Thoracic aorta (tissue), 2 donors: ENCODE measurements around the gene RGS11. TPM values are rescaled to one million over a fixed set of nuclear protein-coding genes. Genes with fewer than 3 reads are reported as not detected.

Source experiments
- ATAC-seq: fragments of 150-250 bp; one replicate; pipeline ENCODE4 v1.8.0; 2017; ENCODE audit warnings: low read depth; ENCODE audit not compliant: insufficient number of reproducible peaks, low FRiP score
- DNase-seq: peaks from one replicate; pipeline ENCODE4 v3.0.0-alpha.2; 2020; ENCODE audit warnings: low spot score
- H3K27ac ChIP-seq, 2 donors: fragments of 200-600 bp; sonication (generic); 1 replicate in 1 of 2; 2 replicates in 1 of 2; pipeline ENCODE4 v1.5.1; 2016; ENCODE audit warnings: mild to moderate bottlenecking in 2 of 2, moderate library complexity in 2 of 2
- H3K27me3 ChIP-seq: fragments of 200-600 bp; sonication (generic); replicated peaks from 2 replicates; pipeline ENCODE4 v1.6.0; 2016; ENCODE audit warnings: mild to moderate bottlenecking; ENCODE audit not compliant: insufficient read depth
- H3K36me3 ChIP-seq: fragments of 200-600 bp; sonication (generic); one replicate; pipeline ENCODE4 v1.5.1; 2016
- H3K4me1 ChIP-seq, 2 donors: fragments of 200-600 bp; sonication (generic); 1 replicate in 1 of 2; 2 replicates in 1 of 2; pipeline versions ENCODE4 v1.5.1 to v1.6.0; 2016; ENCODE audit warnings: low read depth in 2 of 2, mild to moderate bottlenecking in 1 of 2; ENCODE audit not compliant: control insufficient read depth in 1 of 2
- H3K4me3 ChIP-seq: fragments of 200-600 bp; sonication (generic); 2 replicates; pipeline ENCODE4 v1.5.1; 2016; ENCODE audit warnings: mild to moderate bottlenecking
- H3K9me3 ChIP-seq: fragments of 200-600 bp; sonication (generic); 2 replicates; pipeline ENCODE4 v1.5.1; 2016
- total RNA-seq, 2 donors: library from RNA; depleted of rRNA; stranded (reverse); fragments of >200 nt; gene quantifications; one replicate each; pipeline versions ENCODE4 v1.1.0 to v1.2.3, GENCODE V29; 2016
- TF ChIP-seq, protein P1 (sequence below): fragments of 200-600 bp; sonication (generic); IDR thresholded peaks from one replicate; pipeline ENCODE4 v1.5.1; 2019; ENCODE audit warnings: antibody characterized with exemption

RGS11 gene
- total RNA-seq, 2 donors from 2014 or later: 16.8 to 19.4 TPM

DNA sequence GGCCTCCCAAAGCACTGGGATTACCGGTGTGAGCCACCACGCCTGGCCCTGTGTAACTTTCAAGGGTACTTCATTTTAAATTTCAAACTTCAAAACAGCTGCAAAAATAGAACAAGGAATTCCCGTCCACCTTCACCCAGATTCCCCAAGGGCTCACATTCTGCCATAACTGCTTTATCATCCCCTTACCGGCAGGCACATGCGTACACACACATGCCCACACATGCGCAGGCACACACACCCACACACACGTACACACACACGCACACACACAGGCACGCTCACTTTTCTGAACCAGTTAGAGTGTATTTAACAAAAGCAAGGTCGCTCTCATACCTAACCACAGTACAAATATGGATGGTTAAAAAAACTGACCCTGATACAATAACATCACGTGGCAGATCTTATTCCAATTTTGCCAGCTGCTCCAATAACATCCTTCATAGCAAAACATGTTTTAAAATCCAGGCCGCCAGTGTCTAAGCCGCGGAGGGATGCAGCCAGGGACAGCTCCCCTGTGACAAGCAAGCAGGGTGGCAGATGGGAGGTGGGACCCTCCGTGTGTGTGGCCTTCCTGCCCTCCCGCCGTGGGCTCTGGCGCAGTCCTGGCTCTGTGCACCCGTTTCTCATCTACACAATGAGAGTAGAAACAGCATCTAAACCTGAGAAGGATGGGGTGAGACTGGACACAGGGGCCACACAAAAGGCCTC, 30.3 kb upstream of the RGS11 start:
- Histone ChIP-seq H3K27me3 (no peaks in the 10 kb centered on the region), H3K27ac (no peak overlapping the region), H3K4me1 (no peaks in the 10 kb centered on the region), H3K9me3 (no peaks in the 10 kb centered on the region), H3K4me3 (no peak overlapping the region), H3K36me3 (peaks cover 2% of the 10 kb centered on the region)
- DNase-seq: no peak
- ATAC-seq: no peak
- TF ChIP-seq, protein P1, sequence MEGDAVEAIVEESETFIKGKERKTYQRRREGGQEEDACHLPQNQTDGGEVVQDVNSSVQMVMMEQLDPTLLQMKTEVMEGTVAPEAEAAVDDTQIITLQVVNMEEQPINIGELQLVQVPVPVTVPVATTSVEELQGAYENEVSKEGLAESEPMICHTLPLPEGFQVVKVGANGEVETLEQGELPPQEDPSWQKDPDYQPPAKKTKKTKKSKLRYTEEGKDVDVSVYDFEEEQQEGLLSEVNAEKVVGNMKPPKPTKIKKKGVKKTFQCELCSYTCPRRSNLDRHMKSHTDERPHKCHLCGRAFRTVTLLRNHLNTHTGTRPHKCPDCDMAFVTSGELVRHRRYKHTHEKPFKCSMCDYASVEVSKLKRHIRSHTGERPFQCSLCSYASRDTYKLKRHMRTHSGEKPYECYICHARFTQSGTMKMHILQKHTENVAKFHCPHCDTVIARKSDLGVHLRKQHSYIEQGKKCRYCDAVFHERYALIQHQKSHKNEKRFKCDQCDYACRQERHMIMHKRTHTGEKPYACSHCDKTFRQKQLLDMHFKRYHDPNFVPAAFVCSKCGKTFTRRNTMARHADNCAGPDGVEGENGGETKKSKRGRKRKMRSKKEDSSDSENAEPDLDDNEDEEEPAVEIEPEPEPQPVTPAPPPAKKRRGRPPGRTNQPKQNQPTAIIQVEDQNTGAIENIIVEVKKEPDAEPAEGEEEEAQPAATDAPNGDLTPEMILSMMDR: no peak

DNA sequence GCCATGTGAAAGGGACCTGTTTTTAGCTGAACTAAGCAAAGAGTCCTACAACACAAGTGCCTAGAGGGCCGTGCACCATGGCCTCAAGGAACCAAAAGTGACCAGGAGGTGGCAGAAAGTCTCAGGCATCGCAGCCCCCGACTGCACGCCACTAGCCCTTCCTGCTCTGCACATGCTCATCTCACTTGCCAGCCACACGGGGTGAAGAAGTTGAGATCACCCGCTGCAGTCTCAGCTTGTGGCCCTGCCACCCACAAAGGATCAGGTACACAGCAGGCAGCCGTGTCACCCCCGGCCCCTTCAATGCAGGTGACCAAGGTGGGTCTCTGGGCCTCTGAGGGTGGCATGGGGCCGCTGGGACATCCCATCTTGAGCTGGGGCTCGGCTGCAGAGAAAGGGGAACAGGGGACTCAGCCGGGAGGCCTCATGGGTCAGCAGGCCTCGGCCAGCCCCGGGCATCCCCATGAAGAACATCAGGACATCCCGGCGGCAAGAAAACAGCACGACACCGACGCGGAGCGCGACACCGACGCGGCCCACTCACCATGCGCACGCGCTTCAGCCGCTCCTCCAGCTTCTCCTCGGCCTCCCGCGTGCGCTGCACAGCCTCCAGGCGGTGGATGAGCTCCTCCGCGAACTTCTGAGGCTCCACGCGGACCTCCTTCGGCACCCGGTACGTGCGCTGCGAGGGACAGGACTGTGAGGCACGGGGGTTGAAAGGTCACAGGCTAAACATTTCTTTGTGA, 28.2 kb upstream of the RGS11 start:
- no peak overlapping the region for H3K27ac ChIP-seq
- DNase-seq (no peak), ATAC-seq (no peak)
- no peaks in the 10 kb centered on the region for H3K4me1 ChIP-seq
- H3K9me3 ChIP-seq: no peaks in the 10 kb centered on the region
- no peaks in the 10 kb centered on the region for H3K27me3 ChIP-seq
- H3K4me3 ChIP-seq: no peak overlapping the region
- TF ChIP-seq, protein P1: no peak
- H3K36me3 ChIP-seq: peaks cover 2% of the 10 kb centered on the region

DNA sequence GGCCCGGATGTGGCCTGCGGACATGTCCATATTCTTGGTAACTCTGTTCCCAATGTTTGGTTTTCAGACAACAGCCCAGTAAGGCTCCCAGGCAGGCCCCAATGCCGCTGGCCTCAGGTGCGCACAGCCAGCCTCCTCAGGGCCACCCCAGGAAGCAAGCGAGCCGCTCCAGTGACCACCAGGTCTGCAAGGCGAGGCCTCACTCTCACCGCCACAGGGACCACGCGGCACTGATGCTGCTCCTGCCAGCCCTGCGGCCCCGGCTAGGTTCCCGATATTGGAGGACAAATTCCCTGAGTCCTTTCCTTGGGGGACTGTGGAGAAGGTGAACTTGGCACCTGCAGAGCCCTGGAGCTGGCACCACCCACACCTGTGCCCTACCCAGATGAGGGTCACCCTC, 26.2 kb upstream of the RGS11 start:
- TF ChIP-seq, protein P1: no peak
- H3K36me3 ChIP-seq: peaks cover 13% of the 10 kb centered on the region
- no peak for ATAC-seq
- no peak overlapping the region for H3K4me3 ChIP-seq
- H3K9me3 ChIP-seq: no peaks in the 10 kb centered on the region
- no peak for DNase-seq
- H3K27me3 ChIP-seq: no peaks in the 10 kb centered on the region
- no peaks in the 10 kb centered on the region for H3K4me1 ChIP-seq
- H3K27ac ChIP-seq: no peak overlapping the region

DNA sequence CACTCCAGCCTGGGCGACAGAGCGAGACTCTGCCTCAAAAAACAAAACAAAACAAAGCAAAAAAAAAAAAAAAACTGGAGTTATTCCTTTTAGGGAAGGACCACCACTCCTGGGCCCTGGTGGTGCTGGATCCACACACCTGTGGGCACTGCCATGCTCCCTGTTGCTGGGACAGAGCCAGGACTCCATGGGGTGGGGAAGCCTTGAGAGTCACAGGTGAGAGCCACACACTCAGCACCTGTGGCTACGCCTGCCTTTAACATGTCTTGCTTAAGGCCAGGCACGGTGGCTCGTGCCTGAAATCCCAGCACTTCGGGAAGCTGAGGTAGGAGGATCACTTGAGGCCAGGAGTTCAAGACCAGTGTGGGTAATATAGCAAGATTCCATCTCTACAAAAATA, 25.5 kb upstream of the RGS11 start:
- Histone ChIP-seq H3K27ac (no peak overlapping the region), H3K9me3 (no peaks in the 10 kb centered on the region), H3K36me3 (peaks cover 13% of the 10 kb centered on the region), H3K4me3 (no peak overlapping the region), H3K4me1 (no peaks in the 10 kb centered on the region), H3K27me3 (no peaks in the 10 kb centered on the region)
- TF ChIP-seq, protein P1: no peak
- no peak for ATAC-seq
- no peak for DNase-seq

DNA sequence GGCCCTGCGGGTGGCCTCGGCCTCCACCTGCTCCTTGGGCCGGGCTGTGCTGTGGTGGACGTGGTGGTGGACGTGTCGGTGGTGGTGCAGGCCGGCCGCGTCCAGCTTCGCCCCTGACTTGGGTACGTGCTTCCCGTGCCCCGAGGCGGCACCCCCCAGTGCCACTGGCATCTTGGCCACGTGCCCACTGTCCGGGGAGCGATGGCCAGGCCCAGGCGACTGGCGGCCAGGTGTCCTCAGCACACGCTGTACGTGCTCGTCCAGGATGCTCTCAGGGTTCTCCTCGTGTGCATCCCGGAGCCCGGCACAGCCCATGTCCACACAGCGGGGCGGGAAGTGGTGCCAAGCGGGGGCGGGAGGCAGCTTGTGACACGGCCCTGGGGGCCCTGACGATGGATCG, 22.1 kb upstream of the RGS11 start:
- Histone ChIP-seq H3K27me3 (no peaks in the 10 kb centered on the region), H3K4me1 (no peaks in the 10 kb centered on the region), H3K4me3 (no peak overlapping the region), H3K36me3 (peaks cover 16% of the 10 kb centered on the region), H3K27ac (no peak overlapping the region), H3K9me3 (no peaks in the 10 kb centered on the region)
- DNase-seq (no peak), ATAC-seq (no peak)
- TF ChIP-seq, protein P1: no peak
